ENCODE results near the gene SLC16A6.
A peak's percentile ranks its signal among the peaks of the same experiment; 100 is the strongest.
"Not testable (repeated sequence)": the region's sequence is repeated elsewhere in the genome, so short reads cannot be mapped to it uniquely, and the experiment has no call there.

The SLC16A6 gene, protein sequence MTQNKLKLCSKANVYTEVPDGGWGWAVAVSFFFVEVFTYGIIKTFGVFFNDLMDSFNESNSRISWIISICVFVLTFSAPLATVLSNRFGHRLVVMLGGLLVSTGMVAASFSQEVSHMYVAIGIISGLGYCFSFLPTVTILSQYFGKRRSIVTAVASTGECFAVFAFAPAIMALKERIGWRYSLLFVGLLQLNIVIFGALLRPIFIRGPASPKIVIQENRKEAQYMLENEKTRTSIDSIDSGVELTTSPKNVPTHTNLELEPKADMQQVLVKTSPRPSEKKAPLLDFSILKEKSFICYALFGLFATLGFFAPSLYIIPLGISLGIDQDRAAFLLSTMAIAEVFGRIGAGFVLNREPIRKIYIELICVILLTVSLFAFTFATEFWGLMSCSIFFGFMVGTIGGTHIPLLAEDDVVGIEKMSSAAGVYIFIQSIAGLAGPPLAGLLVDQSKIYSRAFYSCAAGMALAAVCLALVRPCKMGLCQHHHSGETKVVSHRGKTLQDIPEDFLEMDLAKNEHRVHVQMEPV

DNA sequence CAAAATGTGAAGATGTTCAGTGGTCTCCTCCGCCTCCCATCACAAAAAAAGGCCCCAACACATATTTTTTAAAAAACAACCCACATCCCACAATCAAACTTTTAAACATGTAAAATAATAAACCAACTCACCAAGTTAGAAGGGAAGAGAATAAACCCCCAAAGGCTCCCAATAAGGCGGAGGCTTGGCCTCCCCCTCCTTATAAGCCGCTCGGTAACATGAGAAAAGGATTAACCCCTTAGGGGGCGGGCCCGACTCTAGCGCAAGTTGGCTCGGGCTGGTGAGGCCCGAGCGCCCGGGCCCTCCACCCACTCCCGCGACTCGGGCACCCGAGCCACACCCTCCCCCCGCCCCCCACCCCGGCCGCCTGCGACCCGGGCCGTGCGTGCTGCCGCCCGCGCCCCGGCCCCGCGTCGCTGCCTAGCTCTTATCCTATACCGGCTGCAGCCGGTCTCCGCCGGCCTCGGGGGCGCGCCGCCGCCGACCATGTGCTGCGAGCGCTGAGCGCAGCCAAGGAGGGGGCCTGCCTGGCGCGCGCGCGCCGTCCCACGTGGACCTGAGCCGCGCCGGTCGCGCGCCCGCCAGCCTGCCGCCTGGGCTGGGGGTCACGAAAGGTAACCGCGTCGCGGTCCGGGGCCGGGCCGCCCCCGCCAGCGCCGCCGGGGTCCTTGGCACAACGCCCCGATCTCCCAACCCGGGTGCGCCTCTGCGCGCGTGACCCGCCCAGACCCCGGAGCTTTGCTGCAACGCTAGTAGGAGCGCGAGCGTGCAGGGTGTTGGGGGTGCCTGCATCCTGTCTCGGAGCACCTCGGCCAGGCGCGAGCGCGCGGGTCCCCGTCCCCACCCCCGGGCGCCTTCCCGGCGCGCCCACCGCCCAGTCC, at the start of gene SLC16A6, which contains the start of gene ARSG:
Gene SLC16A6, minus strand, starts transcription at position 173 of the 881 bp plus-strand sequence. CDS start 12,807 bp downstream, outside the sequence.
Gene ARSG, plus strand, starts transcription at position 541 of the 881 bp plus-strand sequence. CDS start 15,999 bp downstream, outside the sequence.
- peak in 42 of 56 donors; percentile 4 to 82 (median 48) for DNase-seq

DNA sequence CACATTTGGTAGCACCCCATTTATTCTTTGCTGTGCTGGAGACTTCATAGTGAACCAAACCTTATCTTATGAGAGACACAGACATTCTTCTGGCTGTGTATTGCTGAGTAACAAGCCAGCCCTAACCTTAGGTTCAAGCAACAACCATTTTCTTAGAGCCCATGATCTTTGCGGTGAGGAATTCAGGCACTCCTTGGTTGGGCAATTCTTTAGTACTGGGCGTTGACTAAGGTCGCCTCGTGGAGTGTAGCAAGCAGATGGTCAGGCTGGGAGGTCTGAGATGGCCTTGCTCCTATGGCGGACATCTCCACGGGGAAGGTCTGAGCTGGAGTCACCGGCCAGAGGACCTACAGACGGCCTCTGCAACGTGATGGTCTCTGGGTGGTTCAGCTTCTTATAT, 43.5 kb upstream of the SLC16A6 start:
- no peak for DNase-seq

DNA sequence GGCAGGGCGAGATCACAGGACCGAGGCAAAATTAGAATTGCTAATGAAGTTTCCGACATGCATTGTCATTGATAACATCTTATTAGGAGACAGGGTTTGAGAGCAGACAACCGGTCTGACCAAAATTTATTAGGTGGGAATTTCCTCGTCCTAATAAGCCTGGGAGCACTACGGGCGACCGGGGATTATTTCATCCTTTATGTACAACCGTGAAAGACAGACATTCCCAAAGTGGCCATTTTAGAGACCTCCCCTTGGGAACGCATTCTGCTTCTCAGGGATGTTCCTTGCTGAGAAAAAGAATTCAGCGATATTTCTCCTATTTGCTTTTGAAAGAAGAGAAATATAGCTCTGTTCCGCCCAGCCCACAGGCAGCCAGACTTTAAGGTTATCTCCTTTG, 41.0 kb upstream of the SLC16A6 start:
- DNase-seq, result not testable (repeated sequence)

DNA sequence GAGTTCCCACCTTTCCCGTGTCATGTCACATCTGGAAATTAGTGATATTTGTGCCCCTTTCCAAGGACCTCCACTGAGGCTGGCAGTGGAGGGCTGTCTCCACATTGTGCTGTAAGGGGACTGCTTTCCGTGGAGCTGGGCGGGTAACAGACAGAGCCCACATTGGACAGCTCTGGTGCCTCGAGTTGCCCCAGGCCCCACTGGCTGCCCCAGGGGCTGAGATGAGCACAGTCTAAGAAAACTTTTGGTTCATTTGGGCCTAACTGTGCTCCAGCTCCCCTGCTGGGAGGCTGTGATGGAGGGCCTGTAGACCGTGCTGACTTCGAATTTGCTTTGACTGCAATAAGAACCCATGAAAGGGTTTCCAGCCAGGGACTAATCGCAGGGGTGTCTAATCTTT, 38.4 kb upstream of the SLC16A6 start:
- no peak for DNase-seq

DNA sequence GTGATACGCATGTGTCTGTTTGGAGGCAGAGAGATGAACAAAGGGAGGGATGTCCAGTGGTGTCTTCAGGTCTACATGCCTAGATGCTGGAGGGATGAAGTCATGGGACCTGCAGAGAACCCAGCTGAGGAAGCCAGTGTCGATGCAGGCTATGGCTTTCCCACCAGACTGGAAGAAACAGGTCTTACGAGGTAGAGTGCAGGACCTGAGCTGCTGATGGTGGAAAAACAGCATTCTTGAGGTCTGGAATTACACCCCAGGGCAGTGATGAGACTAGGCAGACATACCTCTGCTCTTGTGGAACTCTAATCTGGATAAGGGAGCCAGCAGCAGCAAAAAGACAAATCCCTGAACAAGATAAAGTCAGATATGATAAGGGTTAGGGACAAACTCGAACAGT, 37.7 kb upstream of the SLC16A6 start:
- DNase-seq, result no peak

DNA sequence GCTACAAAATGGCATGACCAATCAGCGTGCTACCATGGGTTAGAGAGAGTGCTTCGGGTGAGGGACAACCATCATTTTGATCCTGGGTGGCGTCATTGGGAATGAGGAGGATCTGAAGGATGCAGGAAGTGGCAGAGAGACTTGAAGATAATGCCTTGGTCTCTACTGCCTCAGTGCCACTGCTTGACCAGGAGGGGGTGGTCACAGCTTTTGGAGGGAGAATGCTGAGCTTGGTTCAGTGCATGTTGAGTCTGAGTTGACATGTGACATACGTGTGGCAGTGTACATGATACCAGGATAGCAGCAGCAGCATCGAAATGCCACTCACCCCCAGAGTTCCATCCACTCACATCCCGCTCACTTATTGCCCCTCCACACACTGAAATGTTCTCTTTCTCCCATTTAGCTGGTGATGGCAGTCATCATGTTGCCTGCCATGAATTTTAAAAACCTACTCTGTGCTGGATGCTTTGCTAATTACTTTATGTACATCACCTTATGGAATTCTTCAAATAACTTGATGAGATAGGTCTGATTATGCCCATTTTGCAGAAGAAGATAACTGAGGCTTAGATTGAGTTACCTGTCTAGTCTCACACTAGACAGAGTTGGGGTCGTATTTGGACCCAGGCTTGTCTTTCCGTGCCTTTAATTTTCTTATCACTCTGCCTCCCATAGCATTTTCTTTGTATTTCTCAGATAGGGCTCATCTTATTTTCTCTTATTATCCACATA, 37.1 kb upstream of the SLC16A6 start:
- DNase-seq, result no peak

DNA sequence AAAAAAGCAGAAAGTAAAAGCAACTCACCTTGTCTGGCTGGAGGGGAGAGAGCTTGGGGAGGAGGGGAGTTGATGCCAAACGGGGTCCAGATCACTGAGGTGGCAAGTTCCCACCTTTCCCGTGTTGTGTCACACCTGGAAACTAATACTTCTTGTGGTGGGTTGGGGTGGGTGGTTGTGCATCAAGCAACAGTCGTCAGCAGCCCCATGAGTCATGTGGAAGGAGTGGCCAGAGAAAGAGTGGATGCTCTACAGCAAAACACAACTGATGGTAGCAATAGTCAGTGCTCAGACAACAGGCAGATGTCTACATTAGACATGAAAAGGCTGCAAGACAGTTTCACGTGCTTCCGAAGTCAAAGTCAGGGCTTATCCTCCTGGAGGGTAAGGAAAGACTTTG, 35.8 kb upstream of the SLC16A6 start:
- no peak for DNase-seq

DNA sequence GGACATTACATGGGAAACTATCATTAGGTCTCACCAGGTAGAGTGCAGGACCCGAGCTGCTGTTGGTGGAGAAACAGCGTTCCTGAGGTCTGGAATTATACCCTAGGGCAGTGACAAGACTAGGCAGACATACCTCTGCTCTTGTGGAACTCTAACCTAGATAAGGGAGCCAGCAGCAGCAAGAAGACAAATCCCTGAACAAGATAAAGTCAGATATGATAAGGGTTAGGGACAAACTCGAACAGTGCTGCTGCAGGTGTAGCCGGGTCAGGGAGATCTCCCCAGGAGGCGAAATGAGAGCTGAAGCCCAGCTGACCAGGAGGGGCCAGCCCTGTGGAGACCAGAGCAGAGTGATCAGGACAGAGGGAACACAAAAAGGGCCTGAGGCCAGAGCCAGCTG, 35.0 kb upstream of the SLC16A6 start:
- DNase-seq, result no peak

DNA sequence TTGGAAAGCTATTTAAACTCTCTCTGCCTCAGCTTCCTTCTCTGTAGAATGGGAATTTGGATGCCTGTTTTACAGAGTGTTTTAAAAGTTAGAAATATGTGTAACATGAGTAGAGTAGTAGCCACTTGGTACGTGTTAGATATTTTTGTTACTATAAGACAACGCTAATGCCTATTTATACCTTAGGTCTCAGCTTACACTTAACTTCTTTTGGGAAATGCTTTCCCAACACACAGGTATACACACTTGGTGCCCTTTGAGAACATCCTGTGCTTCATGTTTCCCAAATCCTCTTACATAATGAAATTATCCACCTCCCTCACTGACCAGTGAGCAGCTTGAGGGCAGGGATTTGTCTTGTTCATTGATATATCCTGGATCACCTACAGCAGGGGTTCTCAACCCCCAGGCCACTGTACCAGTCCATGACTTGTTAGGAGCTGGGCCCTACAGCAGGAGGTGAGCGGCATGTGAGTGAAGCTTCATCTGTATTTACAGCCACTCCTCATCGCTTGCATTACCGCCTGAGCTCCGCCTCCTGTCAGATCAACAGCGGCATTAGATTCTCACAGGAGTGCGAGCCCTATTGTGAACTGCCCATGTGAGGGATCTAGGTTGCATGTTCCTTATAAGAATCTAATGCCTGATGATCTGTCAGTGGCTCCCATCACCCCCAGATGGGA, 33.9 kb upstream of the SLC16A6 start:
- DNase-seq, result no peak

DNA sequence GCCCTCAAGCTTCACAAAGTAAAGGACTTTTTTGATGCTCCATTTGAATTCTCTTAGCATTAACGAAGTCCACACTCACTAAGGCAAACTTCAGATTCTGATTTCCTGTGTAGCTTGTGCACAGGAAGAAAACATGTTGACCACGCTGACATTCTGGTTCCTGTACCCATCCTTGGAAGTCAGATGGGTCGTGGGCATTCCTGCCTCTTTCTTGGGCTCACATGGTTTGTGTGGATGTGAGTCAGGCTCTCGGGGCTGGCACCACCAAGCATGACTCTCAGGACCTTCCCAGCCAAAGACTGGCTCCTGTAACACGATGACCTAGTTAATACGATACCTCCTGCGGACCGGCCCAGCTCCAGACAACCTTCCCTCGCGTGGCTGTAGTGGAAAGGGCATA, 33.2 kb upstream of the SLC16A6 start:
- no peak for DNase-seq

DNA sequence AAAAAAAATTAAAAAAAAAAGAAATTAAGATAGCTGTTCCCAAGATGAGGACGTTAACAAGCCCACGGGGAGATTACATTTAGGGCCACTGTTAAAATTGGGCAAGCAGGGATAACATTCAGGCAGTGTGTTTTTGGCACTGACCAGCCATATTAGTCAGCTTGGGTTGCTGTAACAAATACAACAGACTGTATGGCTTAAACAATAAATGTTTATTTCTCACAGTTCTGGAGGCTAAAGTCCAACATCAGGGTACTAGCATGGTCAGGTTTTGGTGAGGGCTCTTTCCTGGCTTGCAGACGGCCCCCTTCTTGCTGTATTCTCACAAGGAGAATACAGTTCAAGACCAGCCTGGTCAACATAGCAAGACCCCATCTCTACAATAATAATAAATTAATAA, 31.7 kb upstream of the SLC16A6 start:
- DNase-seq, result no peak

DNA sequence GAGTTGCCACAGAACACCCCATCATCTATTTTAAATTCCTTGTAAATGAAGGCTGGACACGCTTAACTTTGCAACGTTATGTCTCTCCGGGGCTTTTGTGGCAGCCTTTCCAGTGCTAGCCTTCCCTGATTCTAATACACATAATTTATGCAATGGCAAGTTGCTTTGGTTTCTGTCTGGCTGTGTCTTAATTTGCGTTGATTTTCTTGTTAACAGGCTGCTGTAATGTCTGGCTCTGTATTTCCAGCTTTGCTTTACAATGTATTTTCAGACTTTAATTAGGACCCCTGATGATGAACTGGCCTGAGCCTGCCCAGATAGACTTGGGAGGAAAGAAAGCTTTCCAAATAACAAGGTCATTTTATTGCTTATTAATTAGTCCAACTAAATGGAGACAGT, 30.6 kb upstream of the SLC16A6 start:
- DNase-seq, result no peak

DNA sequence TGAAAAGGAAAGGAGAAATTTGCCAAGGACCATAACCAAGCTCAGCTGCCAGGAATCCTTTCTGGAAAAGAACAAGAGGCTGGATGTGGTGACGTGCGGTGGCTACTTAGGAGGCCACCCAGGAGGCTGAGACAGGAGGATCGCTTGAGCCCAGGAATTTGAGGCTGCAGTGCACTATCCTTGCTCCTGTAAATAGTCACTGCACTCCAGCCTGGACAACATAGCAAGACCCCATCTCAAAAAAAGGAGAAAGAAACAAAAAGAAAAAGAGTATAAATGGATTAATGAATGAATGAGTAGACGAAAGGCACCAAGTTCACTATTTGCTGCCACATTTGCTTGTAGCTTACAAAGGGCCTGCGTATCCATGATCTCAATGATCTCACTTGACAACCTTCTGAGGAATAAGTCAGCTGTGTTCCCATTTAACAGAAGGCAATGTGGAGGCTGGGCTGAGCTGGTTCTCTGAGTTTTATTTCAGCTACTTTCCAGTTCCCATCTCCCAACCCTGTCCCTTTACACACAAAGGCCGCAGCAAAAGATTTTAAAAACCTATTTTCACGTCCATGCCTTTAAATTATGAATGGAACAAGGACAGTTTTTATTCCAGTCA, 30.1 kb upstream of the SLC16A6 start:
- no peak for DNase-seq

DNA sequence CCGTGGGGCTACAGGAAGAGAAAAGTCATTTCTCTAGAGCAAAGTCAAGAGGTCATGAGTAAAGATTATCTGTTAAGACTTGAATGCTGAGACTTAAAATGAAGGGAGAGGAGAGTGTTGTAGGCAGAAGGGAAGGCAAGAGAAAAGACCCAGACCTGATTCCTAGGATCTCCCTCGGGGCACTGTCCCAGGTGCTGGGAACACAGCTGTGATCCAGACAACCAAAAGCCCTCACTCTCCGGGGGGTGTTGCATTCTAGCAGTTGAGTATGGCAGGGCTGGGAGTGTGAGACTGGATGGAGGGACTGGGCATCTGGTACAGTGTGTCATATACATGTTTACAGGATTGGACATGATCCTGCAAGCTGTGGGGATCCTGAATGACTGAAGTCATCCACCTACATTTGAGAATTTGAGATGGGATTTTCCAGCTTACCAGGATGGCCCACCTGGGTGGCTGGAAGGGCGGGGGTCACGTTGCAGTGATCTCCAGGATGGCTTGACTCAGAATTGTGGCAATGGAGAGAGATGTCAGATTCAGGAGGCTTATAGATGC, 29.5 kb upstream of the SLC16A6 start:
- no peak for DNase-seq

DNA sequence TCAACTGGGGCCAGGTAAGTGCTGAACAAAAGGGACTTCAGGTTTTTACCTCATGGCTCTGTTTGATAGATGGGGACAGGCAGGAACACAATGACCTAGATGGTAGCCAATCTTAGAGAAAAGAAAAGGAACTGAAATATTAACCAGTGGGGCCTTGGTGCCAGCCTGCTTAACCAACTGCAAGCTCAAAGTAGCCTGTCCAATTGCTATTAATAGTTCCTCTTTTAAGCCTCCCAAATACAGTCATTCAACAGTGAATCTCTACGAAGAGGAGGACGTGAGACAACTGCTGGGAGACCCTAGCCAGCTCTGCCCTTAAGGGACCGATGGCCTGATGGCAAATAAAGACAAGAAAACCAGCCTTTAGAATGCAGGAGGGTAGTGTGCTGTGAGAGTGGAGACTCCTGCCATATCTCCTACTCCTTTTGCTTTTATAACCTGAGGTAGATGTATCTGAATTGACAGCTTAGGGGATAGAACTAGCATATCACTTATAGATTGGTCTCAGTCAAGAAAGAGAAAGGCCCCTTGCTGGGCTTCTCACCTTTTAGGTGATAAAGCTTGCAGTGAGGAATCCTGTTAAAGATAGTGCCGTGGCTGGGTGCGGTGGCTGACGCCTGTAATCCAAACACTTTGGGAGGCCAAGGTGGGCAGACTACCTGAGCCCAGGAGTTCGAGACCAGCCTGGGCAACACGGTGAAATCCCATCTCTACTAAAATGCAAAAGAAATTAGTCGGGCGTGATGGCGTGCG, 28.7 kb upstream of the SLC16A6 start:
- no peak for DNase-seq

DNA sequence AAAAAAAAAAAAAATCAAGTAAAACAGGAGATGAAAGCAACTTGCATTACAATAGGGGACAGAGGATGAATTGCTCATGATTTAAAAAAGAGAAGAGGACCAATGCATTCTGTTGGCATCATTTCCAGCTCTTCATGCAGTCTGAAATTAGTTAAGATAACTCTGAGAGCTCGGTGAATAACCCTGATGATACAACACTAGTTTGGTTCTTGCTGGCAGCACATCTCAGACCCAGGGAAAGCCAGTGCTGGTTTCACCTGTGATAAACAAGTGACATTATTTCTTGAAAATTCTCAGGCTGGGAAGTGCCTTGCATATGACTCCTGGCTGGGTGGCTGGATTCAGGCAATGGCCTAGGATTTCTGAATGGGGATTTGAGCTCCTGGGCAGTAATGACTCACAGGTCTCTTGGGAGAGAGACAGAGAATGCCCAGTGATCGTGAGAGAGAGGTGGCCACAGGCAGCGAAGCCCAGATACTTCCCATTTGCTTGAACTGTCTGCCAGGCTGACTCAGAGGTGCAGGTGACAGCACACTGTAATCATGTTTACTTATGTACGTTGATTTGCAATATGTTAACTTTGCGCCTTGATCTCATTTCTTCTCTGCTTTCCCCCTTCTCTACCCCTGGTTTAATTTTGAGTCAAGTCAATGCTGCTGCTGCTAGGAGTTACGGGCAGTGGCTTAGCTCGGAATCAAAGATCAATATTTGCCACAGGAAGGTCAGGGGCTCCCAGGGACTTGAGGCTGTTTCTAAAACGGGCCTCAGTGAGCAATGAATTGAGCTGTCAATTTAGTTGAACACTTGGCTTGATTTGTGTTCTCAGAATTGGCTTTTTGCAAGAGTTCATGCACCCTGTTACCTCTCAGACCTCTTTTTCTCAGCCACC, 27.4 kb upstream of the SLC16A6 start:
- DNase-seq, result no peak

DNA sequence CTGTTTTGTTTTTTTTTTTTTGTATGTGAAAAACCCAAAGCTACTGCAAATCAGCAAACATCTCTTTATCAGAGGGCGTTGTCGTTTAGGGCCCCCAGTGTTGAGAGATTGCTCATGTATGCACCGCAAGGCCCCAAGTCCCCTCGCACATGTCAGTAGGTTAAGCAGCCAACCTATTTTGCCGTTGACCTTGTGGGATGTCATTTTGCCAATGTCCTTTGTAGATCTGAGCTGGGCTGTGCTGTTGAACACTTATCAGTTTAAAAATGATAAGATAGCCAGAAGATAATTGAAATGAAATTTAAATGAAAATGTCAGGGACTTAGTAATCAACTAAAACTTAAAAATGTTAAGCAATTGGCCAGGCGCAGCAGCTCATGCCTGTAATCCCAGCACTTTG, 26.5 kb upstream of the SLC16A6 start:
- DNase-seq, result no peak

DNA sequence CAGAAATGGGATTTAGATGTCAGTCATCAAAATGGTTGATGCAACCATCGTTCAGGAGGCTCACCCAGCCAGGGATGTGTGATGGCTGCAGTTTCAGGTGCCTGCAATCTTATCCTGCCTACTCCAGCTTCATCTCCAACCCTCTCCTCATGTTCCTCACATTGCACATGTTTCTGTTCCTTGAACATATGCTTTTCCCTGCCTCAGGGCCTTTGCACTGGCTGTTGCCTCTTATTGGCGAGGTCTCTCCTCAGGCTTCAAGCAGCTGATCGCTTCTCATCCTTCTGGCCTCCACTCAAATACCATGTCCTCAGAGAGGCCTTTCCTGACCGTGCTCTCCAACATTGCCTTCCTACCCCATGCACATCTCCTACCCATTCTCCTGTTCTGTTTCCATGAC, 25.0 kb upstream of the SLC16A6 start:
- DNase-seq, result no peak

All from amygdala (tissue), 56 donors.